H1 (cell line): ENCODE results near the gene GRID1. TPM values are rescaled to one million over a fixed set of nuclear protein-coding genes. Genes with fewer than 3 reads are reported as not detected.

Experiments used
- CTCF ChIA-PET: fragments of 300-600 bp; sonication (Branson Sonifier 250); formaldehyde crosslinking; loops from one replicate; lab custom pipeline; 2021; ENCODE audit not compliant: partially characterized antibody; lab: Charles Lee
- POLR2A ChIA-PET: fragments of 300-600 bp; sonication (Branson Sonifier 250); formaldehyde crosslinking; loops from one replicate; lab custom pipeline; 2021; ENCODE audit warnings: inconsistent platforms; ENCODE audit not compliant: partially characterized antibody; lab: Charles Lee
- DNase-seq, 2 experiments: peaks; one replicate each; pipeline versions ENCODE4 v3.0.0 to v3.0.0-alpha.2; 2010 to 2022; ENCODE audit warnings: low spot score in 2 of 2, low read depth in 1 of 2, mixed read lengths in 1 of 2
- FAIRE-seq: peaks from 2 replicates; lab custom pipeline; 2011; peaks lifted over from hg19 to GRCh38; lab: Jason Lieb, UNC
- H2AFZ ChIP-seq: 2 replicates; pipeline ENCODE4 v1.8.1; 2012; ENCODE audit warnings: low read length, inconsistent platforms
- H2AK5ac ChIP-seq: 2 replicates; pipeline ENCODE4 v1.6.1; 2013; ENCODE audit warnings: low read depth, low read length
- H2BK120ac ChIP-seq: replicated peaks from 2 replicates; pipeline ENCODE3; 2013; ENCODE audit warnings: low read depth, low read length, inconsistent platforms
- H2BK12ac ChIP-seq: 2 replicates; pipeline ENCODE4 v1.6.1; 2013; ENCODE audit warnings: low read depth, low read length
- H2BK15ac ChIP-seq: 2 replicates; pipeline ENCODE4 v1.6.1; 2013; ENCODE audit warnings: low read length
- H2BK20ac ChIP-seq: 2 replicates; pipeline ENCODE4 v1.6.1; 2013; ENCODE audit warnings: low read length
- H2BK5ac ChIP-seq: 2 replicates; pipeline ENCODE4 v1.6.1; 2013; ENCODE audit warnings: low read depth, low read length
- H3K14ac ChIP-seq: 2 replicates; pipeline ENCODE4 v1.6.1; 2013; ENCODE audit warnings: inconsistent platforms; ENCODE audit not compliant: insufficient read length
- H3K18ac ChIP-seq: 2 replicates; pipeline ENCODE4 v1.6.1; 2013; ENCODE audit warnings: low read length; ENCODE audit errors: extremely low read depth
- H3K23ac ChIP-seq: 2 replicates; pipeline ENCODE4 v1.6.1; 2013; ENCODE audit warnings: inconsistent platforms; ENCODE audit not compliant: insufficient read length
- H3K23me2 ChIP-seq: 2 replicates; pipeline ENCODE4 v1.6.1; 2013; ENCODE audit warnings: low read depth, low read length
- H3K27ac ChIP-seq: 2 replicates; pipeline ENCODE4 v1.6.1; 2011; ENCODE audit warnings: low read depth, low read length, inconsistent platforms
- H3K27me3 ChIP-seq, 4 experiments: replicated peaks in 1 of 4; 1 replicate in 1 of 4; 2 replicates in 3 of 4; pipeline versions ENCODE4 v1.6.1 to v1.8.1; 2011 to 2013; ENCODE audit warnings: low read length in 3 of 4, mild to moderate bottlenecking in 3 of 4, inconsistent platforms in 2 of 4, mixed read lengths in 2 of 4, moderate library complexity in 1 of 4; ENCODE audit not compliant: control insufficient read depth in 3 of 4, insufficient read depth in 3 of 4; ENCODE audit errors: extremely low read depth in 1 of 4
- H3K36me3 ChIP-seq, 4 experiments: 2 replicates each; pipeline versions ENCODE4 v1.6.1 to v1.8.1; 2011 to 2013; ENCODE audit warnings: mild to moderate bottlenecking in 4 of 4, low read length in 3 of 4, moderate library complexity in 2 of 4, control low read depth in 1 of 4, inconsistent platforms in 1 of 4; ENCODE audit not compliant: insufficient read depth in 4 of 4, control insufficient read depth in 2 of 4
- H3K4ac ChIP-seq: replicated peaks from 2 replicates; pipeline ENCODE3; 2013; ENCODE audit warnings: low read length, low read depth, mixed read lengths, inconsistent platforms; ENCODE audit not compliant: insufficient read length
- H3K4me1 ChIP-seq, 4 experiments: replicated peaks in 1 of 4; 1 replicate in 1 of 4; 2 replicates in 3 of 4; pipeline versions ENCODE4 v1.6.1 to v1.8.1; 2011 to 2013; ENCODE audit warnings: low read length in 3 of 4, inconsistent platforms in 2 of 4, mixed read lengths in 1 of 4; ENCODE audit not compliant: insufficient read depth in 4 of 4, control insufficient read depth in 3 of 4
- H3K4me2 ChIP-seq, 2 experiments: 2 replicates each; pipeline versions ENCODE4 v1.6.1 to v1.8.1; 2011 to 2013; ENCODE audit warnings: low read depth in 2 of 2, low read length in 2 of 2, control low read depth in 1 of 2, inconsistent platforms in 1 of 2, mild to moderate bottlenecking in 1 of 2; ENCODE audit not compliant: insufficient read depth in 1 of 2
- H3K4me3 ChIP-seq, 4 experiments: fragments of 200-600, 300-600 bp in 1 of 4; sonication (generic), shearing (Covaris generic), sonication (Bioruptor Twin) in 1 of 4; 2 replicates each; pipeline versions ENCODE4 v1.5.1 to v1.8.1; 2011 to 2016; ENCODE audit warnings: low read length in 4 of 4, low read depth in 3 of 4, control low read depth in 2 of 4, inconsistent platforms in 2 of 4, mild to moderate bottlenecking in 2 of 4, mixed read lengths in 1 of 4, moderate library complexity in 1 of 4; ENCODE audit not compliant: insufficient read depth in 2 of 4; ENCODE audit errors: extremely low read depth in 1 of 4
- H3K56ac ChIP-seq: replicated peaks from 2 replicates; pipeline ENCODE3; 2013; ENCODE audit warnings: low read depth, mild to moderate bottlenecking, mixed read lengths, low read length, inconsistent platforms; ENCODE audit not compliant: insufficient read length
- H3K79me1 ChIP-seq: 2 replicates; pipeline ENCODE4 v1.6.1; 2013; ENCODE audit warnings: low read depth, low read length, control low read depth
- H3K79me2 ChIP-seq, 2 experiments: 2 replicates each; pipeline versions ENCODE4 v1.6.1 to v1.8.1; 2012 to 2013; ENCODE audit warnings: low read length in 2 of 2, mild to moderate bottlenecking in 2 of 2, inconsistent platforms in 1 of 2; ENCODE audit not compliant: insufficient read depth in 2 of 2, control insufficient read depth in 1 of 2
- H3K9ac ChIP-seq, 4 experiments: replicated peaks in 1 of 4; 1 replicate in 1 of 4; 2 replicates in 3 of 4; pipeline versions ENCODE4 v1.6.1 to v1.8.1; 2011 to 2013; ENCODE audit warnings: low read depth in 3 of 4, low read length in 3 of 4, control low read depth in 2 of 4, mild to moderate bottlenecking in 2 of 4, moderate library complexity in 2 of 4, inconsistent platforms in 1 of 4; ENCODE audit errors: extremely low read depth in 1 of 4
- H3K9me3 ChIP-seq, 2 experiments: 2 replicates each; pipeline versions ENCODE4 v1.6.1 to v1.8.1; 2012 to 2013; ENCODE audit warnings: mild to moderate bottlenecking in 2 of 2, moderate library complexity in 2 of 2, control low read depth in 1 of 2, inconsistent platforms in 1 of 2, low read depth in 1 of 2, low read length in 1 of 2, mixed read lengths in 1 of 2; ENCODE audit not compliant: insufficient read depth in 2 of 2
- H4K20me1 ChIP-seq, 2 experiments: replicated peaks in 1 of 2; 2 replicates each; pipeline versions ENCODE3 to v1.8.1; 2011 to 2013; ENCODE audit warnings: inconsistent platforms in 2 of 2, low read length in 2 of 2, mild to moderate bottlenecking in 1 of 2; ENCODE audit not compliant: insufficient read depth in 2 of 2, control insufficient read depth in 1 of 2
- H4K5ac ChIP-seq: 2 replicates; pipeline ENCODE4 v1.6.1; 2013; ENCODE audit warnings: low read length, low read depth, mixed read lengths, inconsistent platforms; ENCODE audit not compliant: insufficient read length
- H4K8ac ChIP-seq: 2 replicates; pipeline ENCODE4 v1.8.0; 2013; ENCODE audit warnings: mild to moderate bottlenecking, moderate library complexity, low read length, inconsistent platforms; ENCODE audit not compliant: insufficient read depth; ENCODE audit errors: extremely low read depth
- H4K91ac ChIP-seq: replicated peaks from 2 replicates; pipeline ENCODE3; 2013; ENCODE audit warnings: low read length, mixed read lengths, inconsistent platforms; ENCODE audit not compliant: insufficient read length
- FOSL1 ChIP-seq: IDR thresholded peaks from 2 replicates; pipeline ENCODE4 v1.6.1; 2011; ENCODE audit warnings: mild to moderate bottlenecking, low read depth, low read length, moderate library complexity; ENCODE audit not compliant: insufficient read depth
- WGBS, 2 experiments: shearing (Covaris generic) in 1 of 2; methylation state at CpG; one replicate each; pipeline versions ENCODE4 v1.1.6 to v1.1.7; 2013 to 2015; ENCODE audit warnings: low lambda C conversion rate in 2 of 2, mixed read lengths in 2 of 2, inconsistent platforms in 1 of 2, low coverage in 1 of 2, missing lambda C conversion rate in 1 of 2; ENCODE audit not compliant: insufficient replicate concordance in 2 of 2, insufficient coverage in 1 of 2, insufficient read length in 1 of 2; ENCODE audit errors: extremely low coverage in 1 of 2, missing lambda C conversion rate in 1 of 2; 5-methylcytosine and 5-hydroxymethylcytosine counted together
- polyA plus RNA-seq, 7 experiments: library from polyadenylated mRNA; depleted of rRNA in 3 of 7; stranded (reverse) in 5 of 7; unstranded in 2 of 7; fragments of >200 nt in 5 of 7; fragments of 200-250 nt in 2 of 7; gene quantifications; 1 replicate in 5 of 7; 2 replicates in 1 of 7; 4 replicates in 1 of 7; pipeline versions ENCODE4 v1.2.1 to v1.2.3, GENCODE V29; 2011 to 2013; ENCODE audit warnings: missing spikeins in 2 of 7, mixed read lengths in 2 of 7
- total RNA-seq: library from RNA; stranded (reverse); fragmentation: NEBNext Ultra II Directional; extraction: Animal tissue kit (Norgen Biotek cat#: 25700); gene quantifications from 2 replicates; pipeline ENCODE4 v1.2.1, GENCODE V29; 2021

The GRID1 gene
- total and polyA plus RNA-seq, 2 of the 8 experiments (the other 6 are each of a cell fraction or from before 2014, with no cell fraction given), result 0.22 to 0.30 TPM

DNA sequence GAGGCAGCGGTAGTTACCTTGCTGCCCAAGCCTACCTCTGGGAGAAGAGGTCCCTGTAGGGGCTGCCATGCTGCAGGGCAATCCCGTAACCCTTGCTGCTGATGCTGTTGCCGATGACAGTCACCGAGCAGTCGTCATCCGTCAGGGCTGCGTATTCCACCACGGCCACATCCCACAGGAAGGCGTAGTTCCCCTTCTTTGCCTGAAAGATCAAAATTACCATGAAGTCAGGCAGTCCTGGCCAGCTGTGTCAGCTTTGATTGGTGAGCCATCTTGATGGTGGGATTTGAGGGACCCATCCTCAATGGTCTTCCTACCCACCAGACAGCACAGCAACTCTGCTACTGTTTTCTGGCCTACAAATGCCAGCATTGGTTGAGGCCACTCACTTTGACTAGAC lies 746.8 kb downstream of the GRID1 start:
- 93% methylated on average over 9 of the region's 9 CpGs; no CpG with 5 or more reads in 1 of the 2 experiments for WGBS, 2 experiments

More for the DNA sequence above, 746.8 kb downstream of the GRID1 start:
- Histone ChIP-seq H3K23me2 (no peaks in the 10 kb centered on the region), H3K4ac (no peak overlapping the region), H3K14ac (no peak overlapping the region), H3K79me2 (no peaks in the 10 kb centered on the region), H3K79me1 (no peaks in the 10 kb centered on the region), H4K8ac (no peak overlapping the region), H3K36me3 (no peaks in the 10 kb centered on the region), H4K5ac (no peak overlapping the region), H3K18ac (no peak overlapping the region), H3K4me1 (no peaks in the 10 kb centered on the region), H4K91ac (no peak overlapping the region), H3K4me2 (no peak overlapping the region), H2AFZ (no peak overlapping the region), H2BK20ac (no peak overlapping the region), H2BK5ac (no peak overlapping the region), H2BK120ac (no peak overlapping the region), H3K9me3 (no peaks in the 10 kb centered on the region), H3K23ac (no peak overlapping the region), H2BK15ac (no peak overlapping the region), H2AK5ac (no peak overlapping the region), H4K20me1 (no peaks in the 10 kb centered on the region), H3K27me3 (no peaks in the 10 kb centered on the region), H3K27ac (no peak overlapping the region), H2BK12ac (no peak overlapping the region), H3K9ac (no peak overlapping the region), H3K56ac (no peak overlapping the region), H3K4me3 (no peak overlapping the region)
- CTCF ChIA-PET, result interaction anchor here (1.6 kb wide), 1 partner anchor 22 kb away, joined by 4 read pairs; no protein-coding TSS in a partner anchor
- POLR2A ChIA-PET, result no interaction called here
- FAIRE-seq, result no peak
- no peak for TF ChIP-seq FOSL1
- no peak for DNase-seq
